PC-3 (cell line): ENCODE results near the gene KAT6B. TPM values are rescaled to one million over a fixed set of nuclear protein-coding genes. Genes with fewer than 3 reads are reported as not detected.

Source experiments
- ATAC-seq: fragments of 200-7000 bp; cut with Tn5 transposase; 2 replicates; pipeline ENCODE4 v1.9.1; 2020; ENCODE audit warnings: mild to moderate bottlenecking, moderate library complexity
- BruUV-seq: library from RNA; stranded (reverse); fragments of 400-500 nt; replicated peaks from 2 replicates; lab custom pipeline; 2021; lab: Mats Ljungman, UMichigan
- CTCF ChIA-PET: fragments of 300-600 bp; sonication (Branson Sonifier 250); formaldehyde crosslinking; loops from one replicate; lab custom pipeline; 2022; ENCODE audit warnings: antibody characterized with exemption; lab: Charles Lee
- POLR2A ChIA-PET: fragments of 300-600 bp; sonication (Branson Sonifier 250); formaldehyde crosslinking; loops from one replicate; lab custom pipeline; 2022; ENCODE audit warnings: antibody characterized with exemption; ENCODE audit not compliant: unreplicated experiment; lab: Charles Lee
- DNase-seq: peaks from one replicate; pipeline ENCODE4 v3.0.0-alpha.2; 2015
- H2AFZ ChIP-seq: fragments of 300-600 bp; sonication (generic); 2 replicates; pipeline ENCODE4 v1.6.0; 2016; ENCODE audit warnings: antibody characterized with exemption, low read length
- H3F3A ChIP-seq: fragments of 300-600 bp; sonication (generic); one replicate; pipeline ENCODE4 v1.6.0; 2017; ENCODE audit warnings: antibody characterized with exemption, low read length, control low read depth, mild to moderate bottlenecking; ENCODE audit not compliant: unreplicated experiment
- H3K27ac ChIP-seq: fragments of 300-600 bp; sonication (generic); 2 replicates; pipeline ENCODE4 v1.5.1; 2016; ENCODE audit warnings: mild to moderate bottlenecking, low read length
- H3K27me3 ChIP-seq: fragments of 300-600 bp; sonication (generic); 2 replicates; pipeline ENCODE4 v1.6.1; 2016; ENCODE audit warnings: low read length, mixed read lengths
- H3K36me3 ChIP-seq: fragments of 300-600 bp; sonication (generic); 2 replicates; pipeline ENCODE4 v1.6.1; 2016; ENCODE audit warnings: low read depth, mixed run types, low read length, mixed read lengths
- H3K4me1 ChIP-seq: fragments of 300-600 bp; sonication (generic); 2 replicates; pipeline ENCODE4 v1.5.1; 2016; ENCODE audit warnings: low read length; ENCODE audit not compliant: insufficient read depth
- H3K4me2 ChIP-seq: fragments of 300-600 bp; sonication (generic); 2 replicates; pipeline ENCODE4 v1.6.0; 2016; ENCODE audit warnings: low read length
- H3K4me3 ChIP-seq: fragments of 300-600 bp; sonication (generic); 2 replicates; pipeline ENCODE4 v1.5.1; 2016; ENCODE audit warnings: mild to moderate bottlenecking, low read length, mixed read lengths
- H3K79me2 ChIP-seq: fragments of 300-600 bp; sonication (generic); 2 replicates; pipeline ENCODE4 v1.6.1; 2017; ENCODE audit warnings: low read length, mixed read lengths
- H3K9ac ChIP-seq: fragments of 300-600 bp; sonication (generic); 2 replicates; pipeline ENCODE4 v1.6.0; 2016; ENCODE audit warnings: mild to moderate bottlenecking, low read length
- H3K9me2 ChIP-seq: fragments of 300-600 bp; sonication (generic); replicated peaks from 2 replicates; pipeline ENCODE4 v1.6.1; 2016; ENCODE audit warnings: mixed run types, low read length, mixed read lengths
- H3K9me3 ChIP-seq: fragments of 300-600 bp; sonication (generic); 2 replicates; pipeline ENCODE4 v1.6.1; 2016; ENCODE audit warnings: low read length, mixed read lengths
- H4K20me1 ChIP-seq: fragments of 300-600 bp; sonication (generic); 2 replicates; pipeline ENCODE4 v1.6.1; 2016; ENCODE audit warnings: low read length, mixed read lengths
- EZH2 ChIP-seq: fragments of 300-600 bp; sonication (generic); IDR thresholded peaks from one replicate; pipeline ENCODE4 v1.6.1; 2017; ENCODE audit warnings: antibody characterized with exemption, mild to moderate bottlenecking, low read length; ENCODE audit not compliant: unreplicated experiment
- EZH2phosphoT487 ChIP-seq: fragments of 300-600 bp; sonication (generic); IDR thresholded peaks from 2 replicates; pipeline ENCODE4 v1.6.1; 2018; ENCODE audit warnings: mild to moderate bottlenecking, antibody characterized with exemption, low read length, borderline replicate concordance
- intact Hi-C: fragments of 100-400 bp; cut with micrococcal nuclease; formaldehyde crosslinking; loops from 2 replicates; pipeline ENCODE4 v1.9.0; 2023
- total RNA-seq: library from RNA; depleted of rRNA; stranded (reverse); fragments of >200 nt; gene quantifications from 2 replicates; pipeline ENCODE4 v1.2.3, GENCODE V29; 2014
- TF ChIP-seq, protein P1 (sequence below): fragments of 300-600 bp; sonication (generic); conservative IDR thresholded peaks from 2 replicates; pipeline ENCODE4 v1.5.1; 2017; ENCODE audit warnings: antibody characterized with exemption, low read depth, mild to moderate bottlenecking, low read length

The KAT6B gene
- total RNA-seq, 1 experiment from 2014 or later, result 94.5 TPM

DNA sequence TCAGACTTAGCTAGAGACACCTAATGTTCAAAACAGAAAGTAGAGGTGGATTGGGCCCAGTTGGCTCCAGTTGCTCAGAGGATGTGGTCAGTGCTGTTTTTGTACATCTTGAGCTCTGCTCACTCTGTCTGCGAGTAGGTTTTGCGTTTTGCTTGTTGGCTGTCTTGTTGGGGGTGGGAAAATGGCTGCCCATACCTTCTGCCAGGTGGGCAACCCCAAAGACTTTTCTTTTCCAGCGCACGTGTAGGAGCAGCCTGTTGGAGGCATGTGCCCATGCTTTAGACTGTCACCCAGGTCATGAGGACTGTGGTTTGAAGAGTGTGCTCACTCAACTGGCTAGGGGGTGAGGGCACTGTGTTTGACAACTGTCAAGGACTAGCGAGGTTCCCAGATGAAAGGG is 73.9 kb downstream of the KAT6B start:
- Histone ChIP-seq H4K20me1 (peaks cover 4% of the 10 kb centered on the region; the same call in 1 of the 2 replicates), H3K9ac (no peak overlapping the region), H3K4me3 (no peak overlapping the region), H3K27ac (no peak overlapping the region), H3K4me1 (peaks cover 24% of the 10 kb centered on the region), H3K79me2 (peaks cover 89% of the 10 kb centered on the region), H2AFZ (no peak overlapping the region), H3K4me2 (no peak overlapping the region), H3K36me3 (0 out of 2 replicates have a peak, but pooled peaks cover 2% of the 10 kb centered on the region), H3K9me3 (no peaks in the 10 kb centered on the region), H3K27me3 (no peaks in the 10 kb centered on the region), H3F3A (peaks cover 4% of the 10 kb centered on the region), H3K9me2 (no peaks in the 10 kb centered on the region)
- intact Hi-C loops, result no loop called here
- no TSS peak for BruUV-seq
- DNase-seq (no peak), ATAC-seq (no peak)
- ChIA-PET POLR2A (no interaction called here), CTCF (no interaction called here)
- TF ChIP-seq EZH2 (no peak), EZH2phosphoT487 (no peak)
- TF ChIP-seq, protein P1, sequence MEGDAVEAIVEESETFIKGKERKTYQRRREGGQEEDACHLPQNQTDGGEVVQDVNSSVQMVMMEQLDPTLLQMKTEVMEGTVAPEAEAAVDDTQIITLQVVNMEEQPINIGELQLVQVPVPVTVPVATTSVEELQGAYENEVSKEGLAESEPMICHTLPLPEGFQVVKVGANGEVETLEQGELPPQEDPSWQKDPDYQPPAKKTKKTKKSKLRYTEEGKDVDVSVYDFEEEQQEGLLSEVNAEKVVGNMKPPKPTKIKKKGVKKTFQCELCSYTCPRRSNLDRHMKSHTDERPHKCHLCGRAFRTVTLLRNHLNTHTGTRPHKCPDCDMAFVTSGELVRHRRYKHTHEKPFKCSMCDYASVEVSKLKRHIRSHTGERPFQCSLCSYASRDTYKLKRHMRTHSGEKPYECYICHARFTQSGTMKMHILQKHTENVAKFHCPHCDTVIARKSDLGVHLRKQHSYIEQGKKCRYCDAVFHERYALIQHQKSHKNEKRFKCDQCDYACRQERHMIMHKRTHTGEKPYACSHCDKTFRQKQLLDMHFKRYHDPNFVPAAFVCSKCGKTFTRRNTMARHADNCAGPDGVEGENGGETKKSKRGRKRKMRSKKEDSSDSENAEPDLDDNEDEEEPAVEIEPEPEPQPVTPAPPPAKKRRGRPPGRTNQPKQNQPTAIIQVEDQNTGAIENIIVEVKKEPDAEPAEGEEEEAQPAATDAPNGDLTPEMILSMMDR, result no peak

DNA sequence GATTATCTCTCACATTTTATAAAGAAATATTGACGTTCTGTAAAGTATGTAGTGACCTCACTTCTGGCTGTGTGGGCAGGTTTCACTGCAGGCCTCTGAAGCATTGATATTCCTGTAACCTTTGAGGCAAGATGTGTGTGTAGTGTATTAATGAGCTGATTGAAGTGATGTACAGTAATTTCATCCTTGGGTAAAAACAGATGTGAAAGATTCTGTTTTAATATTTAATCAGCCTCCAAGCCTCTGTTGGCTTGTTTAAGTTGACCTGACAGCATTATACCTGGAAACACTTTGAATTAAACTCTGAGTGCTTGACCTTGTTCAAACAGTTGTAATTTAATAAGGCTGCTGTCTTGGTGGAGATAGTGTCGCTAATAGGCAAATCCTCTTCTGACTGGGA is 74.9 kb downstream of the KAT6B start:
- H2AFZ ChIP-seq, result no peak overlapping the region
- no peak overlapping the region for H3K9ac ChIP-seq
- no peak overlapping the region for H3K4me3 ChIP-seq
- TF ChIP-seq EZH2 (no peak), EZH2phosphoT487 (no peak)
- TF ChIP-seq, protein P1, result no peak
- no peaks in the 10 kb centered on the region for H3K9me3 ChIP-seq
- peaks cover 4% of the 10 kb centered on the region for H3F3A ChIP-seq
- BruUV-seq, result no TSS peak
- ChIA-PET CTCF (no interaction called here), POLR2A (no interaction called here)
- H3K79me2 ChIP-seq, result peaks cover 86% of the 10 kb centered on the region
- ATAC-seq (no peak), DNase-seq (no peak)
- H3K36me3 ChIP-seq, result no peaks in the 10 kb centered on the region
- peaks cover 24% of the 10 kb centered on the region for H3K4me1 ChIP-seq
- no peak overlapping the region for H3K4me2 ChIP-seq
- no peaks in the 10 kb centered on the region for H3K27me3 ChIP-seq
- H3K9me2 ChIP-seq, result no peaks in the 10 kb centered on the region
- no peak overlapping the region for H3K27ac ChIP-seq
- H4K20me1 ChIP-seq, result peaks cover 4% of the 10 kb centered on the region; the same call in 1 of the 2 replicates
- intact Hi-C loops, result no loop called here

DNA sequence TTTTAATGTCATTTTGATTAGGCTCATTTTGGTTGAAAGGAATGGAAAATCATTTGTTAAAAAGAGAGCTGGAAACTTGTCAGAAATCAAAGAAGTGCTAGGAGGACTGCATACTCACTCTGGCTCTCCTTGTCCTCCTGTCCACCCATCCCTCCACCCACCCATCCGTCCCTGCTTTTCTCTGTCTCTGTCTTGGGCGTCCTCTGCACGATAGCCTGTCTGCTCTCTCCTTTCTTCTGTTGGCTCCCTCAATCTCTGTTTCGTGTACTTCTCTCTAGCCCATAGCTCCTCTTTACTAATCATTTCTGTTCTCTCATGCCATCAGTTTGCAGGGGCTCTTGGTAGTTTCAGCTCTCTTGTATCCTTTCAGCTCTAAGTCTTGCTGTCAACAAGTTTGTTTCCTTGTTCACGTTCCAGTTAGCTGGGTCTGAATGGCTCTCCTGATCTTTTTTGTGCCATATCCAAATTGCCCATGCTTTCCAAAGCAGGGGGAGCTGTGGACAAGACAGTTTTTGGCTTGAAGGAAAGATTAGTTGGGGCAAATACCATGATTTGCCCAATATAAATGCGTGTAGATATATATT is 75.6 kb downstream of the KAT6B start:
- Histone ChIP-seq H3K9me2 (no peaks in the 10 kb centered on the region), H3K27me3 (no peaks in the 10 kb centered on the region), H3K79me2 (peaks cover 84% of the 10 kb centered on the region), H3K4me3 (no peak overlapping the region), H3K4me1 (peaks cover 18% of the 10 kb centered on the region), H3K4me2 (no peak overlapping the region), H2AFZ (no peak overlapping the region), H3F3A (peaks cover 4% of the 10 kb centered on the region), H3K36me3 (no peaks in the 10 kb centered on the region), H3K27ac (no peak overlapping the region), H4K20me1 (peaks cover 4% of the 10 kb centered on the region; the same call in 1 of the 2 replicates), H3K9ac (no peak overlapping the region), H3K9me3 (no peaks in the 10 kb centered on the region)
- ChIA-PET CTCF (no interaction called here), POLR2A (interaction anchor here (0.6 kb wide), 2 partner anchors 33 to 225 kb away, joined by 3 to 5 read pairs; no protein-coding TSS in a partner anchor)
- TF ChIP-seq, protein P1, result no peak
- no peak for TF ChIP-seq EZH2
- TF ChIP-seq EZH2phosphoT487, result no peak
- intact Hi-C loops, result no loop called here
- BruUV-seq, result no TSS peak
- DNase-seq (no peak), ATAC-seq (no peak)
